SK-MEL-5 (cell line): ENCODE data around the gene KRTAP5-7. TPM values are rescaled to one million over a fixed set of nuclear protein-coding genes. Genes with fewer than 3 reads are reported as not detected.
"Not testable (repeated sequence)": the region's sequence is repeated elsewhere in the genome, so short reads cannot be mapped to it uniquely, and the experiment has no call there.

Experiments
- DNase-seq: peaks from one replicate; pipeline ENCODE4 v3.0.0-alpha.2; 2016; ENCODE audit warnings: low read depth, low spot score
- in situ Hi-C: cut with HindIII; loops from 2 replicates; pipeline ENCODE4 v1.10.0; 2016; ENCODE audit warnings: low sequenced_read_pairs, high pct_unique_total_duplicates, low pct_unique_long_range_greater_than_20kb
- polyA plus RNA-seq, 2 experiments: library from polyadenylated mRNA; depleted of rRNA; stranded (reverse); fragments of >200 nt; gene quantifications; 2 replicates each; pipeline ENCODE4 v1.2.3, GENCODE V29; 2015
- total RNA-seq: library from RNA; depleted of rRNA; stranded (reverse); fragments of >200 nt; shearing (Covaris generic); gene quantifications from 2 replicates; pipeline ENCODE4 v1.2.3, GENCODE V29; 2014; rRNA removed

The KRTAP5-7 gene
- 0.08 TPM in 1 of 2 replicates, not detected in the other for total RNA-seq
- not detected in 2 replicates for polyA plus RNA-seq (2015; cell fraction: cytosol; rRNA removed)
- polyA plus RNA-seq (2015; cell fraction: nucleus; rRNA removed) = 2.1 and 4.4 TPM in 2 replicates

GRCh38 chr11:71526796-71527575 is at the start of gene KRTAP5-7:
Gene KRTAP5-7, plus strand, starts transcription at chr11:71527267. Its CDS starts 34 bp downstream, at chr11:71527301.
- in situ Hi-C loops = not testable (repeated sequence)
- peak; percentile 56 for DNase-seq

- no peak for DNase-seq
- in situ Hi-C loops = no loop called here
Measured at GRCh38 chr11:71477641-71478527, 49.2 kb upstream of the KRTAP5-7 start.

GRCh38 chr11:71478528-71478840 is 48.6 kb upstream of the KRTAP5-7 start:
- in situ Hi-C loops = no loop called here
- DNase-seq = no peak

- peak; percentile 45 for DNase-seq
- in situ Hi-C loops = no loop called here
Measured at GRCh38 chr11:71481101-71481960, 45.7 kb upstream of the KRTAP5-7 start.

- no peak for DNase-seq
- in situ Hi-C loops = no loop called here
Measured at GRCh38 chr11:71482216-71482615, 44.9 kb upstream of the KRTAP5-7 start.

GRCh38 chr11:71482746-71483364 is 44.2 kb upstream of the KRTAP5-7 start:
- DNase-seq = no peak
- in situ Hi-C loops = no loop called here

GRCh38 chr11:71483692-71484091 is 43.4 kb upstream of the KRTAP5-7 start:
- DNase-seq = no peak
- in situ Hi-C loops = no loop called here

GRCh38 chr11:71484248-71485062 is 42.6 kb upstream of the KRTAP5-7 start:
- in situ Hi-C loops = no loop called here
- DNase-seq = no peak

- in situ Hi-C loops = no loop called here
- DNase-seq = no peak
Measured at GRCh38 chr11:71485063-71485399, 42.0 kb upstream of the KRTAP5-7 start.

- in situ Hi-C loops = no loop called here
- no peak for DNase-seq
Measured at GRCh38 chr11:71485466-71485865, 41.6 kb upstream of the KRTAP5-7 start.

- in situ Hi-C loops = no loop called here
- no peak for DNase-seq
Measured at GRCh38 chr11:71486320-71486719, 40.7 kb upstream of the KRTAP5-7 start.

- no peak for DNase-seq
- in situ Hi-C loops = no loop called here
Measured at GRCh38 chr11:71488681-71489270, 38.3 kb upstream of the KRTAP5-7 start.

GRCh38 chr11:71489311-71490043 is 37.6 kb upstream of the KRTAP5-7 start:
- in situ Hi-C loops = no loop called here
- no peak for DNase-seq

GRCh38 chr11:71490044-71490730 is 36.9 kb upstream of the KRTAP5-7 start:
- no peak for DNase-seq
- in situ Hi-C loops = no loop called here

- in situ Hi-C loops = no loop called here
- no peak for DNase-seq
Measured at GRCh38 chr11:71490731-71491390, 36.2 kb upstream of the KRTAP5-7 start.
